ENCODE data around the gene ASB3.
"Not testable (repeated sequence)": the region's sequence is repeated elsewhere in the genome, so short reads cannot be mapped to it uniquely, and the experiment has no call there.

The ASB3 gene

GRCh38 chr2:53729143-53729762 is 57.5 kb downstream of the ASB3 start:
- no peak for DNase-seq

GRCh38 chr2:53727921-53728320 is 58.8 kb downstream of the ASB3 start:
- no peak for DNase-seq

DNA sequence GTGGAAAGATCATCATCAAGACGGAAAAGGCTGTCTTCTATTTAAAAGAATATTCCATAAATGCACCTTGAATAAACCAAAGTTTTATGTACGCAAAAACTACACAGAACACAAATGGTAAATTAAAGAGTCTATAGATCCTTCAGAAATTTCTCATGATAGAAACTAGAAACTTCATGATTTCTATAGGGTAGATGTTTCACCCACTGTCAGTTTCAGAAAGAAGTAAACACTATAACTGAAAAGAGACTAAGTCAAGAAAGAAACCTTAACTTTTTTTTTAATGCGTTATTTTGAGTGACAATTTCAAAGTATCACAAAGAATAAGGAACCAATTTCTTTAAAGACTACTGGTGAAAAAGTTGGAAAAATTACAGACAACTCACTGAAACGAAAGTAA is 61.1 kb downstream of the ASB3 start:
- no peak for DNase-seq

DNA sequence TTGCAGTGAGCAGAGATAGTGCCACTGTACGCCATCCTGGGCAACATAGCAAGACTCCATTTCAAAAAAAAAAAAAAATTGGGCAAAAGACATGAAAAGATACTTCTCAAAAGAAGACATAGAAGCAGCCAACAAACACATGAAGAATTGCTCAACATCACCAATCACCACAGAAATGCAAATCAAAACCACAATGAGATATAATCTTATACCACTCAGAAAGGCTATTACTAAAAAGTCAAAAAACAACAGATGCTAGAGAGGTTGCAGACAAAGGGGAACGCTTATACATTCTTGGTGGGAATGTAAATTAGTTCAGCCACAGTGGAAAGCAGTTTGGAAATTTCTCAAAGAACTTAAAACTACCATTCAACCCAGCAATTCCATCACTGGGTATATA is 62.2 kb downstream of the ASB3 start:
- DNase-seq = no peak

DNA sequence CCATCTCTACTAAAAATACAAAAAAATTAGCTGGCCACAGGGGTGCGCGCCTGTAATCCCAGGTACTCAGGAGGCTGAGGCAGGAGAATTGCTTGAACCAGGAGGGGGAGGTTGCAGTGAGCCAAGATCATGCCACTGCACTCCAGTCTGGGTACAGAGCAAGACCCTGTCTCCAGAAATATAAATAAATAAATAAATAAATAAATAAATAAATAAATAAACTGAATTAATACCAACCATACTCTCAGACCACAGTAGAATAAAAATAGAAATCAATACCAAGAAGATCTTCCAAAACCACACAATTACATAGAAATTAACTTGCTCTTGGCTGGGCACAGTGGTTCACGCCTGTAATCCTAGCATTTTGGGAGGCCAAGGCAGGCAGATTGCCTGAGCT is 65.8 kb downstream of the ASB3 start:
- DNase-seq = not testable (repeated sequence)

GRCh38 chr2:53715568-53715967 is 71.2 kb downstream of the ASB3 start:
- peak in 1 of 2 experiments; percentile 41 for DNase-seq

GRCh38 chr2:53711271-53711780 is 75.4 kb downstream of the ASB3 start:
- DNase-seq = no peak

DNA sequence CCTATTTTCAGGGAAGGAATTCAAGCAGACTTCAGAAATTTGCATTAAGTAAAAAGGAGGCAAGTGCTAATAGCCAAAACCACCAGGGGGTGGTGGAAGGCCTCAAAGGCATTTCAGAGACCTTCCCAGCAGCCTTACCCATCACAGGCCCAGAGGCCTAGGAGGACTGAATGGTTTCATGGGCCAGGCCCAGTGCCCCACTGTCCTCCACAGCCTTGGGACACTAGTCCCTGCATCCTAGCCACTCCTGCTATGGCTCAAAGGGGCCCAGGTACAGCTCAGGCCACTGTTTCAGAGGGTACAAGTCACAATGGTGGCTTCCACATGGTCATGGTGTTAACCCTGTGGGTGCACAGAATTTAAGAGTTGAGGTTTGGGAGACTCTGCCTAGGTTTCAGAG is 77.8 kb downstream of the ASB3 start:
- DNase-seq = no peak

DNA sequence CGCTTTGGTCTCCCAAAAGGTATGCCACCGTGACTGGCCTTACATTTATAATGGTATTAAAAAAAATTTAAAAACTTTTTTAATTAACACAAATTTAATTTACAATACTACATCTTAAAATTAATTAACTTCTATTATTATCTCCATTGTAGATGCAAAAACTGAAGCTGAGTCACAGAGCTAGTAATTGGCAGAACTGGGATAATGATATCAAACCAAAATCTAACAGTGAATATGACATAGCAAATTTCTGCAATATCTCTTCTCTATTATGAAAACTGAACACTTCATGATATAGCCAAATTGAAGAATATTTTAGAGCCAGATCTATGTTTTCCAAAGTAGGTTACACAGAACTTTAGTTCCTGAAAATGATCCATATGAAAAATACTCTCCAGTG is 85.5 kb downstream of the ASB3 start:
- no peak for DNase-seq

DNA sequence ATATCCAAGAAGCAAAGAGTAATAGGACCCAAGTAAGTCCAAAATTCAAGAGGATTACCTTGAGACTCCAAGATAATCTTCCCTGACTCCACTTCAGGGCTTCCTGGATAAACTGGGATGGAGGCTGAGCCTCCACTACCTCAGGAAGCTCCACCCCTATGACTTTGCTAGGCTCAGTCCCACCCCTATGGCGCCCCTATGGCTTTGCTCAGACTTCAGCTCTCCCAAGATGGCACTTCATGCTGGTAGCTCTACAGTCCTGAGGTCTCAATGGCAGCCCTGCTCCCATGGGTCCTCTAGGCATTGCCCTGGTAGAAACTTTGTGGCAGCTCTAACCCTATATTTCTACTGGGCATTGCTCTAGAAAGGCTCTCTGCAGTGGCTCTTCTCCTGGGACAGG is 89.1 kb downstream of the ASB3 start:
- no peak for DNase-seq

- DNase-seq = no peak
Measured at GRCh38 chr2:53697092-53697491, 89.7 kb downstream of the ASB3 start.

- no peak for DNase-seq
Measured at GRCh38 chr2:53695575-53695974, 91.2 kb downstream of the ASB3 start.

DNA sequence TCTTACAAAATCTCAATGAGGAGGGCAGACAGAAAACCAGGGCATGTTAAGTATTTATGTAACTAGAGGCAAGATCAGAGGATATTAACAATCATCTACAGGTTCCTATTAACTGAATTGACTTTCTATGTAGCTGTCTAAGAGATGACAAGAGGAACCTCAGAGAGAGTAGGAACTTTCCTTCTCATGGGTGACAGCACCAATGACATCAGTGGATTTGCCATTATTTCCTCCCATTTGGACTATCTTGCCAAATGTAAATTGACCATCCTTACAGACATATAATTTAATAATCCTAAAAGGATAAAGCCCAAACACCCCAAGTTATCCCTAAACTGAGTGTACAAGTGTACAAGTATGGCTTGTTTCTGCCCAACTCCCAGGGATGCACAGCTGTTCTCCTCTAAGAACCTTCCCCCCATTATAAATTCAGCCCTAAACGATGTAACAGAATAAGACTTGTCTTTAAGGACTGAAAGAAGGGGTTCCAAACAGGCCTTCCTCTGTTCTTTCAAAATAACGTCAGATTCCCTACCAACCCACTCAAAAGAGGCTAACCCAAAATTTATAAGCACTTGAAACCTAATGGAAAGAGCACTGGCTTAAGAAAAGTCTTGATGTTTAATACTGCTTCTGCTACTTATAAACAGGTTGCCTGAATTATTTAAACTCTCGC is 92.5 kb downstream of the ASB3 start:
- DNase-seq = no peak

DNA sequence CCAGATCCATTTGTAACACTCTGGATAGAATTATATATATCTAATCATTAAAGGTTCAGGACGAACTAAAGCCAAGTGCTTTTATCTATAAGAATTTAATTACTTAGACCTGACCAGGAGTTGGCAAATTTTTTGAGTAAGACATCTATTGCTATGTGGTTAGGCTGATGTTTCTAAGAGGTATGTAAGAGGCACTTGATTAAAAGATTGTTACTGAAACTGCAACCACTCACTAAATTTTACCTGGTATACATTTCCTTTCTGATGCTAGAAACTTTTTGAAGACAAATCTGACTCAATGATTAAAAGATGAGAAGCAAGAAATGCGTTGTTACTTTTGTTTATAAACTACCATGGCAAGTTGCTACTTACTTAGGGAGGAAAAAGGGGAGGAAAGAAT is 95.9 kb downstream of the ASB3 start:
- DNase-seq = no peak

- DNase-seq = no peak
Measured at GRCh38 chr2:53672881-53673522, 113.8 kb downstream of the ASB3 start.

DNA sequence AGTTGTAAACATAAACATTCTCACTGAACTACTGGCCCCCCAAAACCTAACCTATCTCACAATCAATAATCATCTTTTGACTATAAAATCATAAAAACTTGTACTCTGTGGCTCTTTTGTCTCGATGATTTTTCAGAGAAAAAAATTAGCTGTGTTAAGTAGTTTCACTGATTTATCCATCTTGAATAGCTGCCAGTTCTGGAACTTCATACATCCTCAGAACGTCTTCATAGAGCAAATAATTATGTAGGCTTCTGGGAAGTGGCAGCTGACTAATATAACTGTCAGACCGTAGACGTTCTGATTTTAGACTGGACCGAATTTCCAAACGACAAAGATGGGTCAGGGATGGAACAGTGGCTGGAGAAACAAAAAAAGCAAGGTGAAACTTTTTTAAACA is 116.4 kb downstream of the ASB3 start:
- no peak for DNase-seq

GRCh38 chr2:53668624-53669026 is 118.1 kb downstream of the ASB3 start:
- no peak for DNase-seq

GRCh38 chr2:53667130-53667529 is 119.6 kb downstream of the ASB3 start:
- not testable (repeated sequence) for DNase-seq

DNA sequence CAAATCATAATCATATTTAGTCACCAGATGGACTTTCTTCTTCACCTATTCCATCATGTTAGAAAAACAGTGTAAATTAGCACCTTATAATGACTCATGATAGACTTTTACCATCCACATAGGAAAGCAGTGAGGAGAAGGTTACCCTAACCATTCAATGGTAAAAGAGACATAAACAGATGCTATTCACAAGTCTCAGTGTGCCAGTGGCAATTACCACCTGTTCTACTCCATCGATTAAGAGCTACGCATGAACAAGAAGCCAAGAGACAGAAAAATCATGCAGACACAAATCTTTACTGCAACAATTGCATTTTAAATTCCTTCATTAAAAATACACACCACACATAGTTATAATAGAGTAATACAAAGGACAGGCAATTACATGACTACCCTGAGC is 125.9 kb downstream of the ASB3 start:
- DNase-seq = no peak

GRCh38 chr2:53658474-53658873 is 128.3 kb downstream of the ASB3 start:
- not testable (repeated sequence) for DNase-seq

DNA sequence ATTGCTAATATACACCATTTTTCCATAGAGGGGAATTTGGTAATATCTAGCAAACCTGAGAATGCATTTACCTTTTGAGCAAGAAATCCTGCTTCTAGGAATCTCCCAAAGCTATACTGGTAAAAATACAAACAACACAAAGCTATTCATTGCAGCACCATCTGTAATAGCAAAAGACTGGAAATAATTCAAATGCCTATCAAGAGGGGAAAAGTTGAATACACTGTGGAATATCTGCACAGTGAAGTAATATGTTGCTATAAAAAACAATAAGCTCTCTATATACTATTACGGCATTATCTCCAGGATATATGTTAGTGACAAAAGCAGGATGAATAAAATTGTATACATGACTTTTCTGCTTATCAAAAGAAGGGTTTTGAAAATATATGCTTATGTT is 131.5 kb downstream of the ASB3 start:
- no peak for DNase-seq

- no peak for DNase-seq
Measured at GRCh38 chr2:53654396-53654795, 132.4 kb downstream of the ASB3 start.

- no peak for DNase-seq
Measured at GRCh38 chr2:53652131-53652530, 134.6 kb downstream of the ASB3 start.

DNA sequence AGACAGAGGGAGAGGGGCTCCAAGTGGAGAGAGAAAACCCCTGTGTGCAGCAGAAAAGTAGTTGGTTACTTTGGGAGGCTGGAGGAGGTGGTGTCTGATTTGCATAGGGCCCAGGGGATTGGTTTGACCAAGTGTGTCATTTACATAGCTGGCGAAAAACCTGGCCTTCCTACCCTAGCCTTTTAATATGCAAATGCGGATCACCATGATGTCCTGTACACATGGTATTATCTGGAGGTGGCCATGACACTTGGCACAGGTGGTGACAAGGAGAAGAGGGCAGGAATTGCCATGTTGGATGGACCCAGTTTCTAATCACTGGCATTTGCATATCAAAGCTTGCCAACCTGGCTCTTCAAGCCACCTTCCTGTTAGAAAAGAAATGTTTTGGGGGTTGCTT is 140.0 kb downstream of the ASB3 start:
- peak in 1 of 2 experiments; percentile 29 for DNase-seq
